Neural progenitor cell (in vitro differentiated cells): Measurements from ENCODE around the gene TMSB10. TPM values are rescaled to one million over a fixed set of nuclear protein-coding genes. Genes with fewer than 3 reads are reported as not detected.
A peak's percentile ranks its signal among the peaks of the same experiment; 100 is the strongest.

Source experiments
- DNase-seq: peaks from one replicate; pipeline ENCODE4 v3.0.0-alpha.2; 2016; ENCODE audit warnings: low spot score
- H2AFZ ChIP-seq: fragments of 200-600 bp; sonication (generic); replicated peaks from 2 replicates; pipeline ENCODE4 v1.6.1; 2016; ENCODE audit warnings: antibody characterized with exemption
- H3F3A ChIP-seq: fragments of 200-600 bp; sonication (generic); 2 replicates; pipeline ENCODE4 v1.6.1; 2016; ENCODE audit warnings: antibody characterized with exemption, low read depth
- H3K27ac ChIP-seq: fragments of 200-600 bp; sonication (generic); 2 replicates; pipeline ENCODE4 v1.5.1; 2016; ENCODE audit warnings: mild to moderate bottlenecking
- H3K27me3 ChIP-seq: fragments of 200-600 bp; sonication (generic); 2 replicates; pipeline ENCODE4 v1.6.1; 2016; ENCODE audit warnings: mild to moderate bottlenecking, moderate library complexity
- H3K36me3 ChIP-seq: fragments of 200-600 bp; sonication (generic); 2 replicates; pipeline ENCODE4 v1.5.1; 2016
- H3K4me1 ChIP-seq: fragments of 200-600 bp; sonication (generic); 2 replicates; pipeline ENCODE4 v1.6.1; 2016; ENCODE audit warnings: mixed run types
- H3K4me2 ChIP-seq: fragments of 200-600 bp; sonication (generic); 2 replicates; pipeline ENCODE4 v1.6.1; 2016
- H3K4me3 ChIP-seq: fragments of 200-600 bp; sonication (generic); 2 replicates; pipeline ENCODE4 v1.5.1; 2016
- H3K79me2 ChIP-seq: fragments of 200-600 bp; sonication (generic); 2 replicates; pipeline ENCODE4 v1.6.1; 2016; ENCODE audit warnings: low read depth
- H3K9ac ChIP-seq: fragments of 200-600 bp; sonication (generic); 2 replicates; pipeline ENCODE4 v1.6.1; 2016
- H3K9me3 ChIP-seq: fragments of 200-600 bp; sonication (generic); 2 replicates; pipeline ENCODE4 v1.5.1; 2016; ENCODE audit warnings: low read depth
- H4K20me1 ChIP-seq: fragments of 200-600 bp; sonication (generic); 2 replicates; pipeline ENCODE4 v1.6.1; 2016; ENCODE audit warnings: low read depth
- H3K27ac Mint-ChIP-seq: 3 replicates; pipeline ENCODE4 v1.8.0; 2021; ENCODE audit warnings: mixed read lengths
- H3K27me3 Mint-ChIP-seq: 2 replicates; pipeline ENCODE4 v1.8.0; 2022; ENCODE audit warnings: low read depth, mild to moderate bottlenecking, inconsistent platforms, moderate library complexity, mixed read lengths; ENCODE audit not compliant: insufficient read depth
- H3K36me3 Mint-ChIP-seq: 3 replicates; pipeline ENCODE4 v1.8.0; 2021; ENCODE audit warnings: mixed read lengths
- H3K4me1 Mint-ChIP-seq: 3 replicates; pipeline ENCODE4 v1.8.0; 2021; ENCODE audit warnings: mixed read lengths
- H3K4me3 Mint-ChIP-seq: 3 replicates; pipeline ENCODE4 v1.8.0; 2021; ENCODE audit warnings: mild to moderate bottlenecking, moderate library complexity, mixed read lengths
- H3K9me3 Mint-ChIP-seq: 3 replicates; pipeline ENCODE4 v1.8.0; 2020; ENCODE audit warnings: mixed read lengths
- EZH2 ChIP-seq: fragments of 200-600 bp; sonication (generic); IDR thresholded peaks from 2 replicates; pipeline ENCODE4 v1.6.1; 2017; ENCODE audit warnings: antibody characterized with exemption, mild to moderate bottlenecking, moderate library complexity
- EZH2phosphoT487 ChIP-seq: fragments of 200-600 bp; sonication (generic); IDR thresholded peaks from 2 replicates; pipeline ENCODE4 v1.6.1; 2017; ENCODE audit warnings: antibody characterized with exemption
- total RNA-seq: library from RNA; depleted of rRNA; stranded (reverse); fragments of >200 nt; gene quantifications from 2 replicates; pipeline ENCODE4 v1.2.3, GENCODE V29; 2015; ENCODE audit warnings: low replicate concordance
- TF ChIP-seq, protein P1 (sequence below): fragments of 200-600 bp; sonication (generic); IDR thresholded peaks from 2 replicates; pipeline ENCODE4 v1.5.1; 2017; ENCODE audit warnings: antibody characterized with exemption, mild to moderate bottlenecking

The TMSB10 gene
- total RNA-seq, 1 donor from 2014 or later: 2,248 TPM

DNA sequence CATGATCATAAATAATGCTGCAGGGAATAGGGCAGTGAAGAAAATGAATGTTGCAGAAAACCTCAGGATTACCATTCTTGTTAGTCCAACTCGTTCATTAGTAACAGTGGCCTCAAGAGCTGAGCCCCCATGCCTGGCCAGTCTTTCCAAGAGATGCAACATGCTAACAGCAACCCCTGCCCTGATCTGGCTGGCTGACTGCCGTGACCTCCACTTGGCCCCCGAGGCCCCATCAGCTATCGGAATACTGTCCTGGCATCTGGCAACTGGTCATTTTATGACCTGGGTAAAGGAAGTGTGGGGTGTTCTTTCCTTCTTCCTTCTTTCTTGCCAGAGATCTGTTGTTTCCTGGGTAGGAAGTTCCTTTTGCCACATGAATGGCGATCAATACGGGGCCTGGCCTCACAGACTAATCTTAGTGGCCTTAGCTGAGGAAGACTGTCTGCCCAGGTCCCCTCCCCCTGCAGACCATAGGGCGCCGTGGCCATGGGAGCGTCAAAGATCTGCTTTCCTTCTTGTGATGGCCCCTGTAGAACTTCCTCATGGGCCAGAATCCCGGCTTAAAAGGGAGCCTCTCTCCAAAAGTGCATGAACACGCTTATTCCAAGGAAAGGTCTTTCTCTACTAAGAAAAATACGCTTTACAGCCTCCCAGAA is 14.0 kb upstream of the TMSB10 start:
- TF ChIP-seq, protein P1, sequence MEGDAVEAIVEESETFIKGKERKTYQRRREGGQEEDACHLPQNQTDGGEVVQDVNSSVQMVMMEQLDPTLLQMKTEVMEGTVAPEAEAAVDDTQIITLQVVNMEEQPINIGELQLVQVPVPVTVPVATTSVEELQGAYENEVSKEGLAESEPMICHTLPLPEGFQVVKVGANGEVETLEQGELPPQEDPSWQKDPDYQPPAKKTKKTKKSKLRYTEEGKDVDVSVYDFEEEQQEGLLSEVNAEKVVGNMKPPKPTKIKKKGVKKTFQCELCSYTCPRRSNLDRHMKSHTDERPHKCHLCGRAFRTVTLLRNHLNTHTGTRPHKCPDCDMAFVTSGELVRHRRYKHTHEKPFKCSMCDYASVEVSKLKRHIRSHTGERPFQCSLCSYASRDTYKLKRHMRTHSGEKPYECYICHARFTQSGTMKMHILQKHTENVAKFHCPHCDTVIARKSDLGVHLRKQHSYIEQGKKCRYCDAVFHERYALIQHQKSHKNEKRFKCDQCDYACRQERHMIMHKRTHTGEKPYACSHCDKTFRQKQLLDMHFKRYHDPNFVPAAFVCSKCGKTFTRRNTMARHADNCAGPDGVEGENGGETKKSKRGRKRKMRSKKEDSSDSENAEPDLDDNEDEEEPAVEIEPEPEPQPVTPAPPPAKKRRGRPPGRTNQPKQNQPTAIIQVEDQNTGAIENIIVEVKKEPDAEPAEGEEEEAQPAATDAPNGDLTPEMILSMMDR: no peak
- TF ChIP-seq EZH2phosphoT487 (no peak), EZH2 (no peak)
- no peaks in the 10 kb centered on the region for H3K36me3 Mint-ChIP-seq
- no peak overlapping the region for H3K27ac ChIP-seq
- H3K27me3 Mint-ChIP-seq: peaks cover 2% of the 10 kb centered on the region
- H3K4me3 Mint-ChIP-seq: no peak overlapping the region
- H3K4me3 ChIP-seq: no peak overlapping the region
- H3K4me1 Mint-ChIP-seq: no peaks in the 10 kb centered on the region
- no peak overlapping the region for H2AFZ ChIP-seq
- no peaks in the 10 kb centered on the region for H3K79me2 ChIP-seq
- no peak for DNase-seq
- no peak overlapping the region for H3K9ac ChIP-seq
- no peaks in the 10 kb centered on the region for H3K9me3 ChIP-seq
- no peaks in the 10 kb centered on the region for H4K20me1 ChIP-seq
- peaks cover 21% of the 10 kb centered on the region for H3F3A ChIP-seq
- no peaks in the 10 kb centered on the region for H3K36me3 ChIP-seq
- no peaks in the 10 kb centered on the region for H3K27me3 ChIP-seq
- H3K4me2 ChIP-seq: no peak overlapping the region
- no peaks in the 10 kb centered on the region for H3K9me3 Mint-ChIP-seq
- H3K27ac Mint-ChIP-seq: no peak overlapping the region
- H3K4me1 ChIP-seq: peaks cover 11% of the 10 kb centered on the region

DNA sequence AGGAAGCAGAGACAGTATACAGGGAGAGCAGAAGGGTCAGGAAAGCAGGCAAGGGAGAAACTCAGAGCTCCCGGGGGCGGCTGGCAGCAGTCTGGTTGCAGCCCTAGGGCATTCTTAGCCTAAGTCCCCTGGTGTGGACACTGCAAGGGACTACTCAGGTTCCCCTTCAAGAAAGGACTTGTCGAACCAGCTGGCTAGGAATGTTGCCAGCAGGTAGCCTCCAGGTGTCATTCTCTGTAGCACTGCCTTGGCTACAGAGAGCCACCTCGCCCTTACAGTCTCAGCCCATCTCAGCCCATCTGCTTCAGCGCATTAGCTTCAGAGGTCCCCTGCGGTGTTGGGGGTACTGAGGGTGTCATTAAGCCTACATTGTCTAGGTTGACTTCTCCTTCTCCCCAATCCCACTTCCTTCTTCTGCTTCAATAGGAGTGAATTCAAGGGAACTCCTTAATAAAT is 11.3 kb upstream of the TMSB10 start:
- Mint-ChIP-seq H3K9me3 (no peaks in the 10 kb centered on the region), H3K4me3 (no peak overlapping the region), H3K27me3 (no peaks in the 10 kb centered on the region), H3K36me3 (no peaks in the 10 kb centered on the region), H3K4me1 (peaks cover 3% of the 10 kb centered on the region), H3K27ac (no peak overlapping the region)
- Histone ChIP-seq H3K36me3 (no peaks in the 10 kb centered on the region), H4K20me1 (no peaks in the 10 kb centered on the region), H3K27ac (no peak overlapping the region), H3K4me3 (no peak overlapping the region), H2AFZ (no peak overlapping the region), H3K4me1 (peaks cover 11% of the 10 kb centered on the region), H3K9ac (no peak overlapping the region), H3K9me3 (no peaks in the 10 kb centered on the region), H3F3A (peaks cover 21% of the 10 kb centered on the region), H3K4me2 (peak overlapping the region; percentile 24), H3K79me2 (no peaks in the 10 kb centered on the region), H3K27me3 (no peaks in the 10 kb centered on the region)
- TF ChIP-seq EZH2 (no peak), EZH2phosphoT487 (no peak)
- TF ChIP-seq, protein P1: no peak
- peak; percentile 43 for DNase-seq

DNA sequence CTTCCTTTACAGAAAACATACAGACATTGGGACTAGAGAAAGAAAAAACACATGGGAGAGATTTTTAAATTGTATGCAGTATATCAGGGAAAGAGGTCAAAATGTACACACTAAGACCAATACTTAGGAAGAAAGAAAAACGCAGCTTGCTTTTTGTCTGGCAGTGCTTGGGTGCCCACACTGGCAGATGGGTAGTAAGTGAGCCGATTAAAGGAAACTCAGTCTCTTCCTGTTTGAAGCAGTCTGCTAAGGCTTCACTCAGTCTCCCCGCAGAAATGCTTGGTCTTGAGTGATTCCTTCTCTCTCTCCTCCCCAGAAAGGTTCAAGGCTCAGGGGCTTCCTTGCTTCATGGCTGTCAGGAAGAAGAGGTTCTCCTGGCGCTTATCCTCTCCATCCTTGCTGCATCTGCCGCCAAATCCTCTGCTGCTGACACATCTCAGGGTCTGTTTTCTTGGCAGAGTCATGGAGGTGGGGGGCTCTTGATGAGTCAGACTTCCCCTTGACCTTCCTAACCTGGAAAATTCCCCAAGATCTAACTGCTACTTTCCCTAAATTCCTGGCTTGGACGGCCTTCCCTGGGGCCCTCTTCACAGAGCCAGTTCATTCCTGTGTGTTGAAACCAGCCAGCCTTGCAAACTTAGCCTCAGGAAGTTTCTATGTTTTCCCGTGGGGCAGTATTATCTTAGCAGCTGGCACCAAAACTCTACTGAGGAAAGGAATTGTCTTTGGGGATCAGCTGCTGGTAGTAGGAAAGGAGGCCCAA is 10.5 kb upstream of the TMSB10 start:
- H3K4me2 ChIP-seq: no peak overlapping the region
- no peak for TF ChIP-seq EZH2phosphoT487
- TF ChIP-seq EZH2: no peak
- TF ChIP-seq, protein P1: no peak
- H3K9ac ChIP-seq: no peak overlapping the region
- DNase-seq: no peak
- no peaks in the 10 kb centered on the region for H3K9me3 Mint-ChIP-seq
- no peaks in the 10 kb centered on the region for H4K20me1 ChIP-seq
- H3F3A ChIP-seq: peaks cover 21% of the 10 kb centered on the region
- H3K27me3 ChIP-seq: no peaks in the 10 kb centered on the region
- H3K4me3 Mint-ChIP-seq: no peak overlapping the region
- no peak overlapping the region for H3K27ac ChIP-seq
- no peak overlapping the region for H2AFZ ChIP-seq
- H3K36me3 Mint-ChIP-seq: no peaks in the 10 kb centered on the region
- H3K9me3 ChIP-seq: no peaks in the 10 kb centered on the region
- no peaks in the 10 kb centered on the region for H3K27me3 Mint-ChIP-seq
- H3K4me1 Mint-ChIP-seq: peaks cover 3% of the 10 kb centered on the region
- no peaks in the 10 kb centered on the region for H3K79me2 ChIP-seq
- peaks cover 11% of the 10 kb centered on the region for H3K4me1 ChIP-seq
- no peak overlapping the region for H3K27ac Mint-ChIP-seq
- no peak overlapping the region for H3K4me3 ChIP-seq
- no peaks in the 10 kb centered on the region for H3K36me3 ChIP-seq
